Non-pigmented ciliary epithelial cell (primary cell): Measurements from ENCODE around the gene HSDL1.
"Not testable (repeated sequence)": the region's sequence is repeated elsewhere in the genome, so short reads cannot be mapped to it uniquely, and the experiment has no call there.

Source experiments
- DNase-seq: peaks from one replicate; pipeline ENCODE4 v3.0.0-alpha.2; 2010; ENCODE audit warnings: low read depth

Gene HSDL1

GRCh38 chr16:84138824-84139627 is 6.0 kb downstream of the HSDL1 start:
- no peak for DNase-seq

GRCh38 chr16:84138500-84138823 is 6.5 kb downstream of the HSDL1 start:
- no peak for DNase-seq

- no peak for DNase-seq
Measured at GRCh38 chr16:84137769-84138357, 7.1 kb downstream of the HSDL1 start.

- DNase-seq: no peak
Measured at GRCh38 chr16:84137287-84137686, 7.7 kb downstream of the HSDL1 start.

- no peak for DNase-seq
Measured at GRCh38 chr16:84136331-84137125, 8.4 kb downstream of the HSDL1 start.

GRCh38 chr16:84132527-84133285 is 12.3 kb downstream of the HSDL1 start:
- DNase-seq: no peak

GRCh38 chr16:84131117-84131516 is 13.9 kb downstream of the HSDL1 start:
- no peak for DNase-seq

- DNase-seq: no peak
Measured at GRCh38 chr16:84124257-84125073, 20.5 kb downstream of the HSDL1 start.

- no peak for DNase-seq
Measured at GRCh38 chr16:84121007-84121406, 24.0 kb downstream of the HSDL1 start.

- DNase-seq: no peak
Measured at GRCh38 chr16:84120023-84120422, 25.0 kb downstream of the HSDL1 start.

GRCh38 chr16:84119368-84119767 is 25.6 kb downstream of the HSDL1 start:
- DNase-seq: no peak

- not testable (repeated sequence) for DNase-seq
Measured at GRCh38 chr16:84118315-84118714, 26.7 kb downstream of the HSDL1 start.

- no peak for DNase-seq
Measured at GRCh38 chr16:84117494-84117843, 27.5 kb downstream of the HSDL1 start.

- DNase-seq: peak; percentile 76
Measured at GRCh38 chr16:84116720-84117493, 28.1 kb downstream of the HSDL1 start, which contains the start of gene MBTPS1. Gene MBTPS1, minus strand, starts transcription at chr16:84116942. Its CDS starts 15,159 bp downstream, at chr16:84101783.

- no peak for DNase-seq
Measured at GRCh38 chr16:84115919-84116719, 28.9 kb downstream of the HSDL1 start.

GRCh38 chr16:84111949-84112348 is 33.0 kb downstream of the HSDL1 start:
- DNase-seq: not testable (repeated sequence)

- DNase-seq: no peak
Measured at GRCh38 chr16:84111525-84111924, 33.5 kb downstream of the HSDL1 start.

GRCh38 chr16:84110527-84110926 is 34.5 kb downstream of the HSDL1 start:
- no peak for DNase-seq

- no peak for DNase-seq
Measured at GRCh38 chr16:84109598-84110335, 35.2 kb downstream of the HSDL1 start.
